GM19328 (cell line): ENCODE data around the gene SLC35B2.
"Not testable (repeated sequence)": the region's sequence is repeated elsewhere in the genome, so short reads cannot be mapped to it uniquely, and the experiment has no call there.

Source experiments
- ATAC-seq: cut with Tn5 transposase; IDR thresholded peaks from one replicate; pipeline ENCODE4 v1.9.1; 2021; ENCODE audit warnings: mild to moderate bottlenecking, moderate library complexity; ENCODE audit not compliant: unreplicated experiment

The SLC35B2 gene

GRCh38 chr6:44235891-44236516 is 21.3 kb downstream of the SLC35B2 start:
- ATAC-seq: no peak

- ATAC-seq: no peak
Measured at GRCh38 chr6:44235269-44235668, 22.1 kb downstream of the SLC35B2 start.

GRCh38 chr6:44234101-44235025 is 23.0 kb downstream of the SLC35B2 start:
- no peak for ATAC-seq

GRCh38 chr6:44233567-44234100 is 23.7 kb downstream of the SLC35B2 start:
- no peak for ATAC-seq

- ATAC-seq: no peak
Measured at GRCh38 chr6:44232676-44233566, 24.4 kb downstream of the SLC35B2 start.

GRCh38 chr6:44231426-44231825 is 25.9 kb downstream of the SLC35B2 start:
- ATAC-seq: not testable (repeated sequence)

GRCh38 chr6:44230034-44230675 is 27.2 kb downstream of the SLC35B2 start:
- ATAC-seq: no peak

GRCh38 chr6:44229376-44230033 is 27.8 kb downstream of the SLC35B2 start:
- ATAC-seq: no peak

- ATAC-seq: no peak
Measured at GRCh38 chr6:44228836-44229235, 28.5 kb downstream of the SLC35B2 start.

- ATAC-seq: no peak
Measured at GRCh38 chr6:44228433-44228832, 28.9 kb downstream of the SLC35B2 start.

- ATAC-seq: no peak
Measured at GRCh38 chr6:44228031-44228430, 29.3 kb downstream of the SLC35B2 start.

GRCh38 chr6:44227148-44227793 is 30.1 kb downstream of the SLC35B2 start:
- ATAC-seq: no peak

- ATAC-seq: no peak
Measured at GRCh38 chr6:44226368-44227147, 30.8 kb downstream of the SLC35B2 start.

GRCh38 chr6:44225579-44226325 is 31.6 kb downstream of the SLC35B2 start:
- no peak for ATAC-seq

GRCh38 chr6:44224965-44225305 is 32.4 kb downstream of the SLC35B2 start:
- no peak for ATAC-seq

GRCh38 chr6:44224029-44224964 is 33.0 kb downstream of the SLC35B2 start:
- ATAC-seq: no peak
